Activated CD4-positive, alpha-beta T cell treated with anti-CD3 and anti-CD28 coated beads, Interleukin-2, amount 50 U/mL, for 1 hour (primary cell): Measurements from ENCODE around the gene DTL.

Experiments
- DNase-seq: peaks from one replicate; pipeline ENCODE4 v3.0.0-alpha.2; 2020

Gene DTL

DNA sequence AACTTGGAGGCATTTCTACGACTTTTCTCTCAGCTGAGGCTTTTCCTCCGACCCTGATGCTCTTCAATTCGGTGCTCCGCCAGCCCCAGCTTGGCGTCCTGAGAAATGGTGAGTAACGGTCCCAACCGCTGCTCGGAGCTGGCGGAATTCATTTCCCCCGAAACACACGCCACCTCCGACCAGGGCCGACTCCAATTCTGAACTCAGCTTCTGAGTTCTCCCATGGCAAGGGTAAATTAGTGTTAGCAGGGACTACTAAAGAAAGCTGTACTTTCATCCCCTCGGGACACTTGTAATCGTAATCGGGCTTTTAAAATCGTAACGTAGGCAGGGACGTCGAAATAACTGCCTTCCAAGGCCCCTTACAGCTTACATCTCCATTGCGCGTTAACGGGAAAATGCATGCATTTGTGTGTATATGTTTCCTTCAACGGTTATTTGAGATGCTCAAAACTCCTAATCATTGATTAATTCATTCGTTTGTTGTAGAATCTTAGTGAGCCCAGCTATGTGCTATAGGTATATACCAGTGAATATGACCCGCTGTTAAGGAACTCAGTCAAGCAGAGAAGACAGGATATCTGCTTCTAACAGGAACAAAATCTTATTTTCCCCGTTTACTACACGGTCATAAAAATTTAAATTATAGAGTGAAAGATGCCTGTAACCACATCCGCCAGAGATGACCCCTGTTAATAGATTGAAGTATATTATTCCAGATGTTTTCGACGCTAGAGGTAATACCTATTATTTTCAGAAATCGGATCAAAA, 472 bp downstream of the DTL start:
- no peak for DNase-seq

GRCh38 chr1:212037900-212038299, 2.4 kb downstream of the DTL start:
- DNase-seq: no peak

- DNase-seq: no peak
Observed at GRCh38 chr1:212039622-212040021, 4.1 kb downstream of the DTL start.

GRCh38 chr1:212040629-212041412, 5.3 kb downstream of the DTL start:
- no peak for DNase-seq

- no peak for DNase-seq
Observed at GRCh38 chr1:212042436-212042835, 6.9 kb downstream of the DTL start.

DNA sequence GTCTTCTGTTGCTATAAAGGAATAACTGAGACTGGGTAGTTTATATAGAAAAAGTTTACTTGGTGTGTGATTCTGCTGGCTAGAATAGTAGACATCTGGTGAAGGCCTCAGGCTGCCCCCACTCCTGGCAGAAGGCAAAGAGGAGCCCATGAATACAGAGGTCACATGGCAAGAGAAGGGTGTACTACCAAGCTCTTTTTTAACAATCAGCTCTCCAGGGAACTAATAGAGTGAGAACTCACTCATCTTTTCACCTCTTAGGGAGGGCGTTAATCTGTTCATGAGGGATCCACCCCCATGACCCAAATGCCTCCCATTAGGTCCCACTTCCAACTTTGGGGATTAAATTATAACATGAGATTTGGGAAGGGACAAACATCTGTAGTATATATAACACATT, 9.3 kb downstream of the DTL start:
- DNase-seq: no peak

GRCh38 chr1:212045981-212046380, 10.4 kb downstream of the DTL start:
- no peak for DNase-seq

DNA sequence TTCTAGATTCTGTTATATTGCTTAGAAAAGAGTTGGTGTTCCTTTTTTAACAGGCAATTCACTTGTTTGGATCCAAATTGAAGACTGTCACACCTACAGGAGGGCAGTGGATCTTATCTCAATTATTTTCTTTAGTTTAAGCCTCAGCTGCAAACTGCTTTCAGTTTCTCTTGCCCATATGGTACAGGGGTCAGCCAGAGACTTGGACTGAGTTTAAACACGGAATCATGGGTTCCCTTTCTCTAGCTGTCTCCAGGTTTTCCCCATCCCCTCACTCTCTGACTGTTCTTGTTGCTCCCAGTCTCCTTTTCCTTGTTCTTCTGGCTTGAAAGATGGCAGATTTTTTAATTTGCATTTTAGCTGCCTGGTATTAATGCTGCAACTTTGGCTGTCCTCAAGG, 18.4 kb downstream of the DTL start:
- no peak for DNase-seq

GRCh38 chr1:212055333-212055732, 19.8 kb downstream of the DTL start:
- DNase-seq: no peak

DNA sequence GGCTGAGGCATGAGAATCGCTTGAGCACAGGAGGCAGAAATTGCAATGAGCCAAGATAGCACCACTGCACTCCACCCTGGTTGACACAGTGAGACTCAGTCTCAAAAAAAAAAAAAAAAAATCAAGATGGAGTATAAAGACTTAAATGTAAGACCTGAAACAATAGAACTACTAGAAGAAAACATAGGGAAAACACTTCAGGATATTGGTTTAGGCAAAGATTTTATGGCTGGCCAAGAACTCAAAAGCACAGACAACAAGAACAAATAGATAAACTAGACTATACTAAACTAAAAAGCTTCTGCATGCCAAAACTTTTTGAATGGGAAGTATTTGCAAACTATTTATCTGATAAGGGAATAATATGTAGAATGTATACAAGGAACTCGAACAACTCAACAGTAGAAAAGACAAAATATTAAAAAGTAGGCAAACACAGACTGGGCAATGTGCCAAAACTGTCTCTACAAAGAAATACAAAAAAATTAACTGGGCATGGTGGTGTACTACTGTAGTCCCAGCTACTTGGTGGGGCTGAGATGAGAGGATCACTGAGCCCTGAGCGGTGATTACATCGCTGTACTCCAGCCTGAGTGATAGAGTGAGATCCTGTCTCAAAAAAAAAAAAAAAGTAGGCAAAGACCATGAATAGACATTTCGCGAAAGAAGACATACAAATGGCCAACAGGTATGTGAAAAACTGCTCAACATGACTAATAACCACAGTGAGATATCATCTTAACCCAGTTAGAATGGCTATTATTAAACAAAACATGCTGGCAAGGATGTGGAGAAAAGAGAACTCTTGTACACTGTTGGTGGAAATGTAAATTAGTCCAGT, 25.3 kb downstream of the DTL start:
- DNase-seq: no peak

DNA sequence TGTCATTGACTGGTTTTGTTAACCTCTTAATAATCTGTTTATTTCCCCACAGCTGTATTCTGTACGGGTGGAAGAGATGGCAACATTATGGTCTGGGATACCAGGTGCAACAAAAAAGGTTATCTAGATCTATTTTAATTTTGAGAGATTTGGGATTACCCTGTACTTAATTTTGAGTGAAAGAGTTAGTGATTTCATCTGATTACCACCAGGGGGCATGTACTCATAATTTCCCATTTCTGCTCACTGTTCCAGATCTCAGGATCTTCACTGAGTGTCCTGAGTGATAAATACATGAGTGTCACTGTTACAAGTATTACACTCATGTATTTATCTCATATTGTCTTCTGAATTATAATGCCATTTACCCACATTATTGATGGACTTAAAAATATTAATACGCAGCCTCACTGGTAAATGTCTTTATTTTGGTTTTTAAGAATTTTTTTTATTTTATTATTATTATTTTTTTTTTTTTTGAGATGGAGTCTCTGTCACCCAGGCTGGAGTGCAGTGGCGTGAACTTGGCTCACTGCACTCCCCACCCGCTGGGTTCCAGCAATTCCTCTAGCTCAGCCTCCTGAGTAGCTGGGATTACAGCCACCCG, 27.4 kb downstream of the DTL start:
- no peak for DNase-seq

DNA sequence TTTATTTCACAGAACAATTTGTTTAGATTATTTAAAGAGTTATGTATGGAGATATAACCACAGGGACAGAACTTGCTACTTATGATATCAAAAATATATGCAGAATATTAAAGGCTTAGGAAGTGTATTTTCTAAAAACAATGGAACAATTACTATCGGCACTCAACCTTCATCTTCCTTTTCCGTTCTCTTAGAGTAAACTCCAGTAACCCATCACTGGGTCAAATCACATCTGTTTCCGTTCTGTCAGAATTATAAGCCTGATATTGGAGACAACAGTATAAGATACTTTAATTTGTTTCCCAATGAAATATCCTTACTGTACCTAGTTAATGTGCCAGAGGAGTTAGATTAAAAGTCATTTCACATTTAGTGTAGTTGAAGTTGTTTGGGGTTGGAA, 32.2 kb downstream of the DTL start:
- DNase-seq: no peak

DNA sequence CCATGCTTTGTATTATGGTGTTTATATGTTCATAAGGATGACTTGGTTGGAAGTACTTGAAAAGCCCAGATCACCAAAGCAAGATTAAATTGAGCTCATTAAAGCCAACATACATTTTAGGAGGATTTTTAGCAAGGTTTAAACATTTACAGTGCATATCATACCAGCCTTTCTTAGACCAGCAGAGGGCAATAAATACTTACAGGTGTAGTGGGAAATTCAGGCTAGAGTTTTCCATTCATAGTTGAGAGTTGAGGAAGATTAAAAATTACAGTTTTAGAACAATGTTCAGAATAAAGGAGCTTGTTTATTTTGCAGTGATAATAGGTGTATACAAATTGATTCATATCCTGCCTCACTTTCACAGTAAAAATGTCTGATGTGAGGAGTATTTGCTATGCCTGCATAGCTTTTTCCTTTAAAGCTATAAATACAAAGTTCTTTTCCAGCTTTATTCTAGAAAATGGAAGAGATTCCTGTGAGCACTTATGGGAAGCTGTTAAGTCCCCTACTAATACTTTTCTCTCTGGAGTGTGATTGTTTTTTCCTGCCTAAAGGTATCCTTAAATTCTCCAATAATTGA, 35.3 kb downstream of the DTL start:
- no peak for DNase-seq

DNA sequence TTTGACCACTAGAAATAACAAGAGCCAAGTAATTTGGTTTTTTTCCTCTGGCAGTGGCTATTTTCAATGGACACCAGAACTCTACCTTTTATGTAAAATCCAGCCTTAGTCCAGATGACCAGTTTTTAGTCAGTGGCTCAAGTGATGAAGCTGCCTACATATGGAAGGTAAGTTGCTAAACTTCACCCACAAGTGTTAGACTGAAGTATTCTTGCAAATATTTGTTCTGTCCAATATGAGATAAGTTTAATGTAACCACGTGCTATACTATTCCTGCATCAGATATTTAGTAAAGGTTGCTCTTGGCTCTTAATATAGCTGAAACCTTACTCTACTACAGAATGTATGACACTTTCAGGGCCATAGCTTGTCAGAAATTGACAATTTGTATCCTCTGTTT, 36.5 kb downstream of the DTL start:
- no peak for DNase-seq

DNA sequence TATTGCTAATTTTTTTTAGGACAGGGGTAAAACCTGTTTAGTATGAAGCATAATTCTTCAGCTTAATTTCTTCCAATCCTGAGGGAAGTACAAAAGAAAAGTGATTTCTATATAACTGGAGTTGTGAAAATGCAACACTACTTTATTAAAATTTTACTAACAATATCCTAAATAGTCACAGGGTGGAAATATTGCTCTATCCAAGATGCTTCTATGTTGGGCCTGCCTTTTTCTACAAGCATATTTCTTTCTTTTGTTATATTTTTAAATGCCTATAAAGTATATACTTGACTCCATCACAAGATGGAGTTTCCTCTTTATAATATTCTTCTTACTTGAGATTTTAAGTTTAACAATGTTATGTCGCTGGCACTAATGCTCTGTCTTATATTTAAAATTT, 37.9 kb downstream of the DTL start:
- no peak for DNase-seq

DNA sequence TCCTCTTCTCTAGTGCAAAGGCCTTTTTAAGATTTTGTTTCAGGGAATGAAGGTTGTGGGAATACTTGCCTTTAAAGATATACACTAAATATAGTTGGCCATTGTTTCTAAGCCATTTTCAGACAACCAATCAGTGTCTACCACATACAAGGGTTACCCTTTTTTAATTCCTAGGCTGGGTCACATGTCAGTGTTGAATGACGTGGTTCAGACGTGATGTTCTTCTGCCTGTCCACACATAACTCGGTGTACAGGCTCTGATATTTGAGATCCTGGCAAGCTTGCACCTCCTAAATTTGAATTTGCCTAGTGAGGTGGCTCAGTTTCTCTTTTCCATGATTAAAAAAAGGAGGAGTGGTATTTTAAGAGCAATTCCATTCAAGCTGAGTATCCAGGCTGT, 38.8 kb downstream of the DTL start:
- no peak for DNase-seq

DNA sequence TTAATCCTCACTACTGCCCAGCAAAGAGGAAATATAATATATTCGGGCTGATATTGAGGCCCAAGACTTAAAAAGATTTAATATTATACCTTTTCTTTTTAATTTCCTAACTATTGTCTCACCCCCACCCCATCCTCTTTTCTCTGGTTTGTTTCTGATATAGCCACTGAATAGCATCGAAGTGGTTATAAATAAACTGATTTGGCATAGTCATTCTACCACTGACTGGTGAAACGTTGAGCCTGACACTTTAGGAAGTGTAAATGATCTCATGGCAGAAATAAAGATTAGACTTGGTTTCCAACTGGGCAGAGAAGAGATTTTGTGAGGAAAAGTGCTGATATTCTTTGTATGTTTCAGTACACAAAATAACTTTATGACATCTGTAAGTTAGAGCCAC, 39.3 kb downstream of the DTL start:
- no peak for DNase-seq

DNA sequence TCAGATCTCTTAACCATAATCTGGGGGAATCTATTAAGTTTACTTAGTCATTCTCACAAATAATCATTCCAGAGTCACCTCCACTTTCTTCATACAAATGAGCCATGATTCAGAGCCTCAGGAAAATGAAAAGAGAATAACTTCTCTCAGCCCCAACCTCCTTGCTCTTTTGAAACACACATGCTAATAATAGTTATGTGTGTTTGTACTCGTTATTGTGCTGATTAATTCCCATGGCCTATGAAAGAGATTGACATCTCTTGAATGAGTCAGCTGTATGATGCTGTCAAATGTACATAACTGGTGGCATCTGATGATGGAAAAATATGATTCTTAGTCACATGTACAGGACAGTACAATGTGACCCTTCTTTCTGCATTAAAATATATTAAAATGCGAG, 41.5 kb downstream of the DTL start:
- no peak for DNase-seq

GRCh38 chr1:212078826-212079225, 43.3 kb downstream of the DTL start:
- no peak for DNase-seq

DNA sequence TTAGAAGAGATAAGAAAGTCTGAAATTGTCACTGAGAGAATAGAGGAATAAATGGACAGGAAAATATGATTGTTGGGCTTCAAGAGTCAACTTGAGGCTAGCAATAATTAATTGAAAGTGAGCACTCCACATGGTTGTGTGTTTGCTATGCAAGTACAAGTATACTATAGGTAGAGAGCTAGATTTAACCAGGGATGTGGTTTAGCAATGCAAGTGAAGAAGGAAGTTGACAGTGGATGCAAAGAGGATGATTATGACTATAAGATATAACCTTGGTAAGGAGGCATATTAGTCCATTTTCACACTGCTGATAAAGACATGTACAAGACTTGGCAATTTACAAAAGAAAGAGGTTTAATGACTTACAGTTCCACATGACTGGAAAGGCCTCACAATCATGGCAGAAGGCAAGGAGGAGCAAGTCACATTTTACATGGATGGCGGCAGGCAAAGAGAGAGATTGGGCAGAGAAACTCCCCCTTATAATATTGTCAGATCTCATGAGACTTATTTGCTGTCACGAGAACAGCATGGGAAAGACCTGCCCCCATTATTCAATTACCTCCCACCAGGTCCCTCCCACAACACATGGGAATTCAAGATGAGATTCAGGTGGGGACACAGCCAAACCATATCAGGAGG, 47.3 kb downstream of the DTL start:
- DNase-seq: no peak

DNA sequence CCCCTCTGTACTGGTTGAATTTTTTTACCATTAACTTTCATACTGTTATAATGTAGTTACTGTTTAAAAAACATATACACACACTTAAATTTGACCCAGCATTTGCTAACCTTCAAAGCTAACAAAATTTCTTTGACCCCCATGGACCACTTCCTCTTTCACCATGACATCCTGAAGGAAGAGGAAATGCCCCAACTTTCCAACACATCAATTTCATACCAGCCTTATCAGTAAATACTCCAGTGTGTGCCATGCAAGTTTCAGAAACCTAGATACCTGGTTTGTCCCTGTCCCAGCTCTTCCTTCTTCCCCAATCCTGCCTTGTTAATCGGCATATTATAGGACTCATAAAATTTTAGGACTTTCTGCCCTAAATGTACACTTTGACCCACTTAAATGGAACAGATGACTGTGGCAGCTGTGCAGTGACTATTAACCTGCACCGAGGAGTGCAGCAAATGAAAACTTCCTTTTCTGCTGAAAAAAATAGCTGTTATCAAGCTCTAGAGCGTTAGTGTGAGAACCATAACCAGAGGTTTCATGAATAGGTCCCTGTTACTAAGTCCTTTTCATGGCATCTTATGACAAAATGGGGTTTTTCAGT, 54.1 kb downstream of the DTL start:
- DNase-seq: no peak
